Fibroblast of mammary gland (primary cell): ENCODE measurements around the gene TMEM117.
"Not testable (repeated sequence)": the region's sequence is repeated elsewhere in the genome, so short reads cannot be mapped to it uniquely, and the experiment has no call there.

Source experiments
- DNase-seq: peaks from one replicate; pipeline ENCODE4 v3.0.0-alpha.2; 2010; ENCODE audit warnings: low read depth
- H3K4me3 ChIP-seq: 2 replicates; pipeline ENCODE4 v1.5.1; 2011; ENCODE audit warnings: low read depth, mild to moderate bottlenecking, low read length, moderate library complexity; ENCODE audit not compliant: control insufficient read depth
- TF ChIP-seq, protein P1 (sequence below): conservative IDR thresholded peaks from 2 replicates; pipeline ENCODE4 v1.5.1; 2011; ENCODE audit warnings: low read depth, low read length, inconsistent platforms; ENCODE audit not compliant: control insufficient read depth, insufficient read depth

Gene TMEM117

GRCh38 chr12:44375694-44376093, 539.8 kb downstream of the TMEM117 start:
- TF ChIP-seq, protein P1, sequence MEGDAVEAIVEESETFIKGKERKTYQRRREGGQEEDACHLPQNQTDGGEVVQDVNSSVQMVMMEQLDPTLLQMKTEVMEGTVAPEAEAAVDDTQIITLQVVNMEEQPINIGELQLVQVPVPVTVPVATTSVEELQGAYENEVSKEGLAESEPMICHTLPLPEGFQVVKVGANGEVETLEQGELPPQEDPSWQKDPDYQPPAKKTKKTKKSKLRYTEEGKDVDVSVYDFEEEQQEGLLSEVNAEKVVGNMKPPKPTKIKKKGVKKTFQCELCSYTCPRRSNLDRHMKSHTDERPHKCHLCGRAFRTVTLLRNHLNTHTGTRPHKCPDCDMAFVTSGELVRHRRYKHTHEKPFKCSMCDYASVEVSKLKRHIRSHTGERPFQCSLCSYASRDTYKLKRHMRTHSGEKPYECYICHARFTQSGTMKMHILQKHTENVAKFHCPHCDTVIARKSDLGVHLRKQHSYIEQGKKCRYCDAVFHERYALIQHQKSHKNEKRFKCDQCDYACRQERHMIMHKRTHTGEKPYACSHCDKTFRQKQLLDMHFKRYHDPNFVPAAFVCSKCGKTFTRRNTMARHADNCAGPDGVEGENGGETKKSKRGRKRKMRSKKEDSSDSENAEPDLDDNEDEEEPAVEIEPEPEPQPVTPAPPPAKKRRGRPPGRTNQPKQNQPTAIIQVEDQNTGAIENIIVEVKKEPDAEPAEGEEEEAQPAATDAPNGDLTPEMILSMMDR = no peak
- no peak overlapping the region for H3K4me3 ChIP-seq
- DNase-seq = no peak

DNA sequence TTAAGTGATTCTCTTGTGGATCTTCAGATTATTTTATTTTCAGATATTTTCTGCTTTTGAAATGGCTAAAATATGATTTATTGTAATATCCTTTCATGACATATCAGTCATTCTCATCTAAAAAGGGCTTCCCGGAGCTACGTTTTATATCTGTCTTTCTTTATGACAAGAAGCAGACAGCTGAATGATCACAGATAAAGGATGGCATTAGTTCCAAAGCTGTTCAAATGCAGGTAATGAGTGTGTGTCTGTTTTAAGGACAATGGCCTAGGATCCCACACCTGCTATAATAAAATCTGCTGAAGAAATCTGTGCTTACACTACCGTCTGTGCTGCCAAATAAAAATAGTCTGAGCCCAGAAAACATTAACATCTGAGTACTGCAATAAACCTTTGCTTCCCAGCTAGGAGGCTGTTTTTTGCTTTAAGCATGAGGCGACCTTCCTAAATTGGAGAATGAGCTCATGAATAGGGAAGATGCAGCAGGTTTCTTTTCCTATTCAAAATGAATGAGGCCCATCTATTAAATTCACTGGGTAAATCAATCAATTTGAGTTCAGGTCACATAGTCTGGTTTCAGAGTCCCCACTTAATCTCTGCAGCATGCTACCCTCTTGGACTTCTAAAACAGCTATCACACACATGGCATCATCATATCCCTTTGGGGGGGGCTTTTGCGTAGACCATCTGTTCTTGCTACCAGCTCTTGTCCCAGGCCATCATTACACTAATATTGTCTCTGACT, 541.7 kb downstream of the TMEM117 start:
- DNase-seq = no peak
- H3K4me3 ChIP-seq = no peak overlapping the region
- TF ChIP-seq, protein P1 = no peak

DNA sequence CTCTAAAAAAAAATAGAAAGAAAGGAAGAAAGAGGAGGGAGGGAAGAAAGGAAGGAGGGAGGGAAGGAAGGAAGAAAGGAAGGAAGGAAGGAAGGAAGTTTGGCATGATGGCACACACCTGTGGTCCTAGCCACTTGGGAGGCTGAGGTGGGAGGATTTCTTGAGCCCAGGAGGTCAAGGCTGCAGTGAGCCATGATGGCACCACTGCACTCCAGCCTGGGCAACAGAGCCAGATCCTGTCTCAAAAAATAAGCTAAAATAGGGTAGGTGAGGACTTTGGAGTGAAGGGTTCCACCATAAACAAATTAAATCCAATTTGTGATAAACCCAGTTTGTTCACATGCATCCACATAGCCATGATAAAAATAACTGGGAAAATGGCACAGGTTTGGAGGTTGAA, 543.2 kb downstream of the TMEM117 start:
- not testable (repeated sequence) for H3K4me3 ChIP-seq, DNase-seq

- H3K4me3 ChIP-seq = no peak overlapping the region
- TF ChIP-seq, protein P1 = no peak
- no peak for DNase-seq
Measured at GRCh38 chr12:44379831-44380230, 544.0 kb downstream of the TMEM117 start.

DNA sequence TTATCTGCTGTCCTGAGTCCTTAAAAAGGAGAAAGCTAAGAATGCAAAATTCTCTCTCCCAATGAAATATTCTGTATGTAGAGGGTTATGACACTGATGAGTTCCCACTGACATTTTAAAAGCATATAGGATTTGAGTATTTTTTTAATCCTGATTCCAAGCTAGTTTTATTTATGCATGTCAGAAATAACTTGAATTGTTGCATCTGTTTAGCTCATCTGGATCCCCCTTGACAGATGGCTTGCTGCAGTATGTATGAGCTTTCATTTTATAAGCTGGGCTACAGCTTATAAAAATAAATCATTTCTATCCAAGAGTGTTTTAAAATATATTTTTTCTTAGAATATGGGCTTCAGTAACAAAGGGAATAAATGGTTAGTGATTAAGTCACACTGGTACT, 545.0 kb downstream of the TMEM117 start:
- DNase-seq = no peak
- no peak overlapping the region for H3K4me3 ChIP-seq
- TF ChIP-seq, protein P1 = no peak

DNA sequence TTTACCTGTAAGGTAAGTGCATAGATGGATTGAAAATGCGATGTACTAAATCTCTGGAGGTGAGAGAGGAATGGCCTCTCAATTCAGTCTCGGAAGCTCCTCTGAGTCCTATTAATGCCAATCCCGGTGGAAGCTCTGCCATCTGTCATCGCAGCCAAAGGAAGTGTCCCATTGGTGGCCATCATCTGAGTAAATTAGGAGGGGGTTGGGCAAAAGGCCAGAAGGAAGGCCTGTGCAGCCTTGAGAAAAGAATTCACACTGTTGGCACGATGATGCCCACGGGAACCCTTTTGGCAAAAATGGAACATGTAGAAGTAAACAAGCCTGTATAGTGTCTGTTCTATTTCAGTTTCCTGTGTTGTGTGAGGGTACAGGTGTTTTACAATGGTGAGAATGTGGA, 545.5 kb downstream of the TMEM117 start:
- H3K4me3 ChIP-seq = no peak overlapping the region
- no peak for DNase-seq

DNA sequence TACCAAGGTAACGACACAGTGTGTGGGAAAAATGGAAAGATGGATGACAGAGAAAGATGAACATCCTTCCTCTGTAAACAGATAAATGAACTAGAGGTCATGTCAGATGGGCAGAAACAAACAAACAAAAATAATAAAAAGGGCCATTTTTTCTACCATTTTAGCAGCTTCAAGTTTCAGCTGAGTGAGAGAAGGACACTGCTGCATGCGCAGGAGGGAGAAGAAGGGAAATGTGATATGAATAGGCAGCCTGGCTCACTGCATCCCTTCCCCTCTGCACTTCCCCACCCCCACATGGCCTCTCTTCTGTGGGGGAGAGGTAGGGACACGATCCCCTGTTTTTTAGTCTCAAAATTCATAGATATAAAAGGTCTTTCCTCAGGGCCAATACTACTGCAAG, 548.3 kb downstream of the TMEM117 start:
- TF ChIP-seq, protein P1 = no peak
- DNase-seq = no peak
- no peak overlapping the region for H3K4me3 ChIP-seq

More for the DNA sequence above, 545.5 kb downstream of the TMEM117 start:
- TF ChIP-seq, protein P1 = no peak
